K562 (cell line): ENCODE results near the gene OXNAD1.

ENCODE experiments used
- CREB1 ChIP-seq, 2 experiments: sonication (generic) in 1 of 2; formaldehyde crosslinking in 1 of 2; IDR thresholded peaks; 2 replicates each; pipeline versions ENCODE4 v1.6.1 to v1.8.0; 2012 to 2022; ENCODE audit warnings: inconsistent platforms in 1 of 2, mild to moderate bottlenecking in 1 of 2, missing genetic modification reagents in 1 of 2, moderate library complexity in 1 of 2
- HNRNPK ChIP-seq: fragments of 200-400 bp; formaldehyde crosslinking; IDR thresholded peaks from one replicate; pipeline ENCODE4 v1.6.1; 2018; ENCODE audit warnings: mild to moderate bottlenecking, low read depth, low read length; ENCODE audit not compliant: poor library complexity, severe bottlenecking
- TF ChIP-seq, protein P1 (sequence below): fragments of 250-450 bp; sonication (Bioruptor Pico); IDR thresholded peaks from 2 replicates; pipeline ENCODE4 v1.4.0; 2020; ENCODE audit warnings: borderline replicate concordance
- TF ChIP-seq, protein P2 (sequence below), 2 experiments: fragments of 450-650 bp; formaldehyde crosslinking in 1 of 2; IDR thresholded peaks; 2 replicates each; pipeline versions ENCODE4 v1.4.0 to v1.6.1; 2014 to 2020; ENCODE audit warnings: mild to moderate bottlenecking in 2 of 2, borderline replicate concordance in 1 of 2, low read depth in 1 of 2

DNA sequence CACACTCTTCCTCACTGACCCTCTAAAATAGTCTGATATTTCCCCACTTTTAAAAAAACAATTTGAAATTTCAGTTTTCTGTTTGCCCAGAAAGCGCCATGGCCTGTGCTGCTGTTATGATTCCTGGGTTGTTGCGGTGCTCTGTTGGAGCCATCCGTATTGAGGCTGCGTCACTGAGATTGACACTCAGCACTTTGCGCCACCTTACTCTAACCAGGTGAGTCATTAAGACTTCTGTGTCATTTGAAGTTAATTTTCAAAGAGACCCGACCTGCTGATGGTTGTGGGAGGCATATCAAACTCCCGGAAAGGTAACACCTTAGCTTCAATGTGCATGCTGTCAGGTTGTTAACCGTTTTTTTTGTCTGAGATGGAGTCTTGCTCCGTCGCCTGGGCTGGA is 5.8 kb downstream of the OXNAD1 start:
- TF ChIP-seq, protein P1, sequence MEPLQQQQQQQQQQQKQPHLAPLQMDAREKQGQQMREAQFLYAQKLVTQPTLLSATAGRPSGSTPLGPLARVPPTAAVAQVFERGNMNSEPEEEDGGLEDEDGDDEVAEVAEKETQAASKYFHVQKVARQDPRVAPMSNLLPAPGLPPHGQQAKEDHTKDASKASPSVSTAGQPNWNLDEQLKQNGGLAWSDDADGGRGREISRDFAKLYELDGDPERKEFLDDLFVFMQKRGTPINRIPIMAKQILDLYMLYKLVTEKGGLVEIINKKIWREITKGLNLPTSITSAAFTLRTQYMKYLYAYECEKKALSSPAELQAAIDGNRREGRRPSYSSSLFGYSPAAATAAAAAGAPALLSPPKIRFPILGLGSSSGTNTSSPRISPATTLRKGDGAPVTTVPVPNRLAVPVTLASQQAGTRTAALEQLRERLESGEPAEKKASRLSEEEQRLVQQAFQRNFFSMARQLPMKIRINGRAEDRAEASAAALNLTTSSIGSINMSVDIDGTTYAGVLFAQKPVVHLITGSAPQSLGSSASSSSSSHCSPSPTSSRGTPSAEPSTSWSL (CRISPR knock-in tag): no peak
- TF ChIP-seq, protein P2, sequence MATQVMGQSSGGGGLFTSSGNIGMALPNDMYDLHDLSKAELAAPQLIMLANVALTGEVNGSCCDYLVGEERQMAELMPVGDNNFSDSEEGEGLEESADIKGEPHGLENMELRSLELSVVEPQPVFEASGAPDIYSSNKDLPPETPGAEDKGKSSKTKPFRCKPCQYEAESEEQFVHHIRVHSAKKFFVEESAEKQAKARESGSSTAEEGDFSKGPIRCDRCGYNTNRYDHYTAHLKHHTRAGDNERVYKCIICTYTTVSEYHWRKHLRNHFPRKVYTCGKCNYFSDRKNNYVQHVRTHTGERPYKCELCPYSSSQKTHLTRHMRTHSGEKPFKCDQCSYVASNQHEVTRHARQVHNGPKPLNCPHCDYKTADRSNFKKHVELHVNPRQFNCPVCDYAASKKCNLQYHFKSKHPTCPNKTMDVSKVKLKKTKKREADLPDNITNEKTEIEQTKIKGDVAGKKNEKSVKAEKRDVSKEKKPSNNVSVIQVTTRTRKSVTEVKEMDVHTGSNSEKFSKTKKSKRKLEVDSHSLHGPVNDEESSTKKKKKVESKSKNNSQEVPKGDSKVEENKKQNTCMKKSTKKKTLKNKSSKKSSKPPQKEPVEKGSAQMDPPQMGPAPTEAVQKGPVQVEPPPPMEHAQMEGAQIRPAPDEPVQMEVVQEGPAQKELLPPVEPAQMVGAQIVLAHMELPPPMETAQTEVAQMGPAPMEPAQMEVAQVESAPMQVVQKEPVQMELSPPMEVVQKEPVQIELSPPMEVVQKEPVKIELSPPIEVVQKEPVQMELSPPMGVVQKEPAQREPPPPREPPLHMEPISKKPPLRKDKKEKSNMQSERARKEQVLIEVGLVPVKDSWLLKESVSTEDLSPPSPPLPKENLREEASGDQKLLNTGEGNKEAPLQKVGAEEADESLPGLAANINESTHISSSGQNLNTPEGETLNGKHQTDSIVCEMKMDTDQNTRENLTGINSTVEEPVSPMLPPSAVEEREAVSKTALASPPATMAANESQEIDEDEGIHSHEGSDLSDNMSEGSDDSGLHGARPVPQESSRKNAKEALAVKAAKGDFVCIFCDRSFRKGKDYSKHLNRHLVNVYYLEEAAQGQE (IDR thresholded peaks at IDR 0.05; ENCODE audit: borderline replicate concordance): no peak
- TF ChIP-seq, protein P2 (CRISPR knock-in tag; IDR thresholded peaks at IDR 0.05; ENCODE audit: low read depth): no peak
- TF ChIP-seq HNRNPK: no peak
- TF ChIP-seq CREB1 (IDR thresholded peaks at IDR 0.05): no peak
- TF ChIP-seq CREB1 (CRISPR knock-in tag; IDR thresholded peaks at IDR 0.05): no peak
